ENCODE data around the gene DNAJC15.

The DNAJC15 gene

DNA sequence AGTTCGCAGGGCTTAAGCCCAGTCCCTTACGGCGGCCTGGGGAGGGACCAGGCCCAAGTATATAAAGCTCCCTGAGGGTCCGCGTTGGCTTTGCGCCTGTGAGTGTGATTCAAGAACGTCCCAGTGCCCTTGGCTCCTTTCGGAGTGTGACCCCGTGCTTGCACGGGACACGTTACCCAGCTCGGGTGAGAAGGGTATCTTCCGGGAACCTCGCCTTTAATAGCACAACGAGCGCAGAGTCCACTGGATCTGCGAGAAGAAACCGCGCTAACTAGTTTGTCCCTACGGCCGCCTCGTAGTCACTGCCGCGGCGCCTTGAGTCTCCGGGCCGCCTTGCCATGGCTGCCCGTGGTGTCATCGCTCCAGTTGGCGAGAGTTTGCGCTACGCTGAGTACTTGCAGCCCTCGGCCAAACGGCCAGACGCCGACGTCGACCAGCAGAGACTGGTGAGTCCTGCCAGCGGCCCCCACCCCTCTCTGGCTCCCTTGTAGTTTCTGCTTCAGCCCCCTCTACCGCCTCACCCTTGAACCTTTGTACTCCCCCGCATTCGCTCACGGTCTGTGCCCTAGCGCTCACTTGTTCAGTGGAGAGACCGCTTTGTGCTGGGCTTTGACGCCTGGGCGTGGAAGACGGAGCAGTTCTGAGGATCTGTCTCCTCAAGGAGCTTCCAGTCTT lies at the start of gene DNAJC15:
TSS of gene DNAJC15 (plus strand) at position 298 of the 675 bp plus-strand sequence. CDS start at position 339, 41 bp downstream.
- ChIA-PET CTCF (no interaction called here), POLR2A (ENCODE audit: low non-redundant PET) (no interaction called here)
- H3K27ac ChIP-seq, result no peak within 1 kb of the TSS
- TF ChIP-seq, protein P1, sequence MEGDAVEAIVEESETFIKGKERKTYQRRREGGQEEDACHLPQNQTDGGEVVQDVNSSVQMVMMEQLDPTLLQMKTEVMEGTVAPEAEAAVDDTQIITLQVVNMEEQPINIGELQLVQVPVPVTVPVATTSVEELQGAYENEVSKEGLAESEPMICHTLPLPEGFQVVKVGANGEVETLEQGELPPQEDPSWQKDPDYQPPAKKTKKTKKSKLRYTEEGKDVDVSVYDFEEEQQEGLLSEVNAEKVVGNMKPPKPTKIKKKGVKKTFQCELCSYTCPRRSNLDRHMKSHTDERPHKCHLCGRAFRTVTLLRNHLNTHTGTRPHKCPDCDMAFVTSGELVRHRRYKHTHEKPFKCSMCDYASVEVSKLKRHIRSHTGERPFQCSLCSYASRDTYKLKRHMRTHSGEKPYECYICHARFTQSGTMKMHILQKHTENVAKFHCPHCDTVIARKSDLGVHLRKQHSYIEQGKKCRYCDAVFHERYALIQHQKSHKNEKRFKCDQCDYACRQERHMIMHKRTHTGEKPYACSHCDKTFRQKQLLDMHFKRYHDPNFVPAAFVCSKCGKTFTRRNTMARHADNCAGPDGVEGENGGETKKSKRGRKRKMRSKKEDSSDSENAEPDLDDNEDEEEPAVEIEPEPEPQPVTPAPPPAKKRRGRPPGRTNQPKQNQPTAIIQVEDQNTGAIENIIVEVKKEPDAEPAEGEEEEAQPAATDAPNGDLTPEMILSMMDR (conservative IDR thresholded peaks at IDR 0.05; ENCODE audit: low read depth), result no peak
- DNase-seq (ENCODE audit: low spot score), result no peak

DNA sequence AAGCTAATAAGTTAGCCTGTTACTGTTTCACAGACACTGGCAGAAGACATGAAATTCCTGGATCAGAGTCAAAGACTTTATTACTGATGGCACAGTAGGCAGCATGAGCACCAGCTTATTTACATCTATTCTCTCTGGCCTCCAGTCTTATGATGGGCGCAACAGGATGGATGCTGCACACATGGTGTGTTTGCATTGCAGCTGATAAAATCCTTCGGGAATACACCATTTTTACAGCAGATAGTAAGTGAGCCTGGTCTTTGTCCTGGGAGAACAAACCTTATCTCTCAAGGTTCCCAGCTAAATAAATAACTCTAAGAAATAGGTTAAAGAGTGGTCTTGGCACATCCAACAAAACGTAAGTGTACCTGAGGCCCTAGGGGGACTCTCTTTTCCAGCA lies 47.3 kb upstream of the DNAJC15 start:
- no peak for DNase-seq (ENCODE audit: low spot score)
- ChIA-PET POLR2A (ENCODE audit: low non-redundant PET) (no interaction called here), CTCF (interaction anchor here (0.6 kb wide), 1 partner anchor 1308 kb away, joined by 4 read pairs; no protein-coding TSS in a partner anchor)
- TF ChIP-seq, protein P1 (conservative IDR thresholded peaks at IDR 0.05; ENCODE audit: low read depth), result no peak
- H3K27ac ChIP-seq, result no peak overlapping the region

DNA sequence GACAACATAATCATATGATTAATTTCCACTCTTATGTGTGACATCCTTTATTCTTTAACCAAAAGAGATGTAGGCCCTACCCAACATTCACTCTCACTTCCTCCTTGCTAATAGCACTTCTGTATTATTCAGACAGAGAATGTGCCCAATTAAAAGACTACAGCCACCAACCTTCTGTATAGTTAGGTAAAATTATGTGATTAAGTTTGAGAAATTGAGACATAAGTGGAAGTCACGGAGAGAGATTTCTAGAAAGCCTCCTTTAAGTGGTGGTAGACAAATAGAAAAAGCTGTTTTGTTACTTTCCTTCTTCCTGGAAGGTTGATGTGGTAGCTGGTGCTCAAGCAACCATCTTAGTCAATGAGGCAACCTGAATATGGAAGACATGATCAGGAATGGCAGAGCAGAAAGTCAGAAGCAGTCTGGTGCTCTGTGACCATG lies 46.1 kb upstream of the DNAJC15 start:
- TF ChIP-seq, protein P1 (conservative IDR thresholded peaks at IDR 0.05; ENCODE audit: low read depth), result no peak
- CTCF ChIA-PET, result no interaction called here
- no peak for DNase-seq (ENCODE audit: low spot score)
- no peak overlapping the region for H3K27ac ChIP-seq
- POLR2A ChIA-PET (ENCODE audit: low non-redundant PET), result no interaction called here

DNA sequence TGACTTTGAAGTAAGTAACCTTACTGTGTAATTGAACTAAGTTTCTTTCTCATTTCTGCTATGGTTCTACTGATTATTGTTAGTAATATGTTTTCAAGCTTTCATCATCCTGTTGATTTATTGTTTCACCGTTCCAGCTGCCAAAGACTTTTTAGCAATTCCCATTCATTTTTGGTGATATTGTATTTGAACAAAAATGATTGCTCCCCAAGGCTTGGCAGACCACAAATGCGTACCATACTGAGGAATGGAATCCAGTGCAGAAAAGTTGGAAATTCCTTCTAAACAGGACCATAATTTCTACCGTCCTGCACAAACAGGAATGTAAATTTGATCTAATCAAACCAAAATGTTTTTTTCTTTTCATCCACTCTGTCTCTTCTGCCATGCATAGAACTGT lies 42.1 kb upstream of the DNAJC15 start:
- no peak overlapping the region for H3K27ac ChIP-seq
- POLR2A ChIA-PET (ENCODE audit: low non-redundant PET), result no interaction called here
- CTCF ChIA-PET, result no interaction called here

DNA sequence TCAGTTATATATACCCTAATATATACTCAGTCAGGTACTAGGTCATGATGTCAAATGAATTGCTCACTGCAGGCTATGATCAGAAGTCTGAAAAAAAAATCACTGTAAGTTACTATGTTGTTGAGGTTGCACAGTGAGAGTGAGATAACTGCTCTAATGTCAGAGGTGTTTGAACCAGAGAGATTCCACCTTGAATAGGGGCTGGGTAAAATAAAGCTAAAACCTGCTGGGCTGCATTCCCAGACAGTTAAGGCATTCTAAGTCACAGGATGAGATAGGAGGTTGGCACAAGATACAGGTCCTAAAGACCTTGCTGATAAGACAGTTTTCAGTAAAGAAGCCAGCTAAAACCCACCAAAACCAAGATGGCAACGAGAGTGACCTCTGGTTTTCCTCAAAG lies 41.5 kb upstream of the DNAJC15 start:
- CTCF ChIA-PET, result interaction anchor here (0.9 to 1.0 kb wide), 2 partner anchors 10 to 12 kb away, joined by 4 read pairs; no protein-coding TSS in a partner anchor
- TF ChIP-seq, protein P1 (conservative IDR thresholded peaks at IDR 0.05; ENCODE audit: low read depth), result no peak
- DNase-seq (ENCODE audit: low spot score), result no peak
- H3K27ac ChIP-seq, result no peak overlapping the region
- POLR2A ChIA-PET (ENCODE audit: low non-redundant PET), result no interaction called here

More for the DNA sequence above, 42.1 kb upstream of the DNAJC15 start:
- DNase-seq (ENCODE audit: low spot score), result no peak
- TF ChIP-seq, protein P1 (conservative IDR thresholded peaks at IDR 0.05; ENCODE audit: low read depth), result no peak

DNA sequence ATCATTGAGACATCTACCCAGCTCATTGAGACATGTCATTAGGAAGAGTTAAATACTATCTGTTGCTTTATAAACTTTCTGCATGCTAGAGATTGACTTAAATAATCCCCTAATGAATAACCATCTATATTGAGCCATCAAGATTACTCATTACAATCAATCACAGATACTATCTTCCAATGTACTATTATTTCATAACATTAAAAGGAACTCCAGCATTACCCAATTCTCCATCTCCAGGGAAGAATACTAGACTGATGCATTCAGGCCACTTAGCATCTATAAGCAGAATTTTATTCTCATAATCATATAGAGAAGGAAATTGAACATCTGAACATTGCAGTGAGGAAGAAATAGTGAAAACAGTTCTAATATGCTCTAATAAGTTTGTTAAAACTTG lies 39.4 kb upstream of the DNAJC15 start:
- no peak for DNase-seq (ENCODE audit: low spot score)
- CTCF ChIA-PET, result no interaction called here
- POLR2A ChIA-PET (ENCODE audit: low non-redundant PET), result no interaction called here
- no peak overlapping the region for H3K27ac ChIP-seq
- TF ChIP-seq, protein P1 (conservative IDR thresholded peaks at IDR 0.05; ENCODE audit: low read depth), result no peak
